Measurements from ENCODE around the gene SPPL3.
"Not testable (repeated sequence)": the region's sequence is repeated elsewhere in the genome, so short reads cannot be mapped to it uniquely, and the experiment has no call there.

SPPL3 gene

DNA sequence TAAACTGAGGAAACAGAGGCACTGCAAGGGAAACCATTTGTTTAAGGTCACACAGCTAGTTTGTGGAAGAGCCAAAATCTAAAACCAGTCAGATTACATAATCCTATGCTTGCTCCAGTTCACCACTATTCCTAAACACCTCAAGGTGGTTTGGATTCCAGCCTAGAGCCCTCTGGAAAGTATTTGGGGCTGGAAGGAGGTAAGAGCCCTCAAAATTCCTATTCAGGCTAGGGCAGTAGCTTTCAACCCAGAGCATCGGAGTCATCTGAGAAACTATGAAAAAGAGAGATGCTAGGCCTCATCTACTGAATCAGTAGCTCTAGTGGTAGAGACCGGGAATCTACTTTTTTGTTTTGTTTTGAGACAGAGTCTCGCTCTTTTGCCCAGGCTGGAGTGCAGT is 16.0 kb upstream of the SPPL3 start:
- no peak for DNase-seq (ENCODE audit: low read depth in 2 of 2)

GRCh38 chr12:120917748-120918147 is 13.6 kb upstream of the SPPL3 start:
- DNase-seq (ENCODE audit: low read depth in 2 of 2) = no peak

DNA sequence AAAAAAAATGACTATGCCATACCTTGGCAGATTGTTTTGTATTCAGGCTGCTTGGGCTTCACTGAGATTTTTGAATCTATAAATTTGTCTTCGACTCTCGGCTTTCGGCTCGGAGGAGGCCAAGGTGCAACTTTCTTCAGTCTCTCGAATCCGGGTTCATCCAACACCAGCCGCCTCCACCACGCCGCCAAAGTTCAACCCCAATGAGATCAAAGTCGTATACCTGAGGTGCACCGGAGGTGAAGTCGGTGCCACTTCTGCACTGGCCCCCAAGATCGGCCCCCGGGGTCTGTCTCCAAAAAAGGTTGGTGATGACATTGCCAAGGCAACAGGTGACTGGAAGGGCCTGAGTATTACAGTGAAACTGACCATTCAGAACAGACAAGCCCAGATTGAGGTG is 12.4 kb upstream of the SPPL3 start:
- no peak for DNase-seq (ENCODE audit: low read depth in 2 of 2)

DNA sequence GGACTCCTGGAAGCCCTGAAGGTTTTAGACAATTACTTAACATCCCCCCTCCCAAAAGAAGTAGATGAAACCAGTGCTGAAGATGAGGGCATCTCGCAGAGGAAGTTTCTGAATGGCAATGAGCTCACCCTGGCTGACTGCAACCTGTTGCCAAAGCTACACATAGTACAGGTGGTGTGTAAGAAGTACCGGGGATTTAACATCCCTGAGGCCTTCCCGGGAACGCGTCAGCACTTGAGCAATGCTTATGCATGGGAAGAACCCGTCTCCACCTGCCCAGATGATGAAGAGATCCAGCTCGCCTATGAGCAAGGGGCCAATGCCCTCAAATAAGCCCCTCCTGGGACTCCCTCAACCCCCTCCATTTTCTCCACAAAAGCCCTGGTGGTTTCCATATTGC is 10.6 kb upstream of the SPPL3 start:
- no peak for DNase-seq (ENCODE audit: low read depth in 2 of 2)

GRCh38 chr12:120909633-120910298 is 5.6 kb upstream of the SPPL3 start:
- no peak for DNase-seq (ENCODE audit: low read depth in 2 of 2)

GRCh38 chr12:120905856-120906384 is 1.8 kb upstream of the SPPL3 start:
- DNase-seq (ENCODE audit: low read depth in 2 of 2) = no peak

- peak in 1 of 2 donors; percentile 23 for DNase-seq (ENCODE audit: low read depth in 2 of 2)
Measured at GRCh38 chr12:120903412-120904196, 554 bp downstream of the SPPL3 start.

GRCh38 chr12:120902846-120903411 is 1.2 kb downstream of the SPPL3 start:
- DNase-seq (ENCODE audit: low read depth in 2 of 2) = no peak

DNA sequence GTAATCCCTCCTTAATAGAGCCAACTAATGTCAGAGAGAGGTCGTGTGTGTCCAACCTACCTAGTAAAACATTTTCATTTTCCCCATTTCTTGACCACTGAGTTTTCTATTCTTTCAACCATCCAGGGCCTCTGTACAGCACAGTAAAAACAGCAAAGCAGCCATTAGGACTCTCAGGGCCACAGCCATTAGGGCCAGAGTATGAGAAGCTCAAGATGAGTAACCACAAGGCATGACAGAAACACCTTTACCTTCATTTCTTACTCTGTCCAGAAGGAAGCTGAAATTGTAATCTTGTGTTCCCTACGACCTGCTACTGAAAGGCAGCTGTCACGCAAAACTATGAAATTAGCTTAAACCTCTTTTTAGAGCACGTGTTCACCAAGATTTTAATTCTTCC is 2.3 kb downstream of the SPPL3 start:
- no peak for DNase-seq (ENCODE audit: low read depth in 2 of 2)

GRCh38 chr12:120901101-120901500 is 3.1 kb downstream of the SPPL3 start:
- not testable (repeated sequence) for DNase-seq (ENCODE audit: low read depth in 2 of 2)

GRCh38 chr12:120895532-120895931 is 8.6 kb downstream of the SPPL3 start:
- no peak for DNase-seq (ENCODE audit: low read depth in 2 of 2)

GRCh38 chr12:120892265-120892664 is 11.9 kb downstream of the SPPL3 start:
- DNase-seq (ENCODE audit: low read depth in 2 of 2) = no peak

DNA sequence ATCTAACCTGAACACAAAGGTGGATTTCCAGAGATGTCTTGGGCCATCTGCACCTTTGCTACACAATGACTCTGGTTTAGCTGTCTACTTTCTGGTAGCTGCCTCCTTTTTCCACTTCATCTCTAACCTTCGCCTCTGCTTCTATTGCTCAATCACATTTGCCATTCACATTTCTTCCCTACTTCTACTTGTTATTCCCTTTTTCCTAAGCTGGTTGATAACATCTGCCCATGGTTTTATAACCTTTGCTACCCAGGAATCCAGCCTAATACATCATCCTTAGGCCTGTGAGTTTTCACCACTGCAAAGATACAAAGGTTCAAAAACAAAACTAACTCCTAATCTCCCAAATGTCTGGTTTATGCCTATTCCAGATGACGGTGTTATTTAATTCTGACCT is 13.2 kb downstream of the SPPL3 start:
- DNase-seq (ENCODE audit: low read depth in 2 of 2) = no peak

DNA sequence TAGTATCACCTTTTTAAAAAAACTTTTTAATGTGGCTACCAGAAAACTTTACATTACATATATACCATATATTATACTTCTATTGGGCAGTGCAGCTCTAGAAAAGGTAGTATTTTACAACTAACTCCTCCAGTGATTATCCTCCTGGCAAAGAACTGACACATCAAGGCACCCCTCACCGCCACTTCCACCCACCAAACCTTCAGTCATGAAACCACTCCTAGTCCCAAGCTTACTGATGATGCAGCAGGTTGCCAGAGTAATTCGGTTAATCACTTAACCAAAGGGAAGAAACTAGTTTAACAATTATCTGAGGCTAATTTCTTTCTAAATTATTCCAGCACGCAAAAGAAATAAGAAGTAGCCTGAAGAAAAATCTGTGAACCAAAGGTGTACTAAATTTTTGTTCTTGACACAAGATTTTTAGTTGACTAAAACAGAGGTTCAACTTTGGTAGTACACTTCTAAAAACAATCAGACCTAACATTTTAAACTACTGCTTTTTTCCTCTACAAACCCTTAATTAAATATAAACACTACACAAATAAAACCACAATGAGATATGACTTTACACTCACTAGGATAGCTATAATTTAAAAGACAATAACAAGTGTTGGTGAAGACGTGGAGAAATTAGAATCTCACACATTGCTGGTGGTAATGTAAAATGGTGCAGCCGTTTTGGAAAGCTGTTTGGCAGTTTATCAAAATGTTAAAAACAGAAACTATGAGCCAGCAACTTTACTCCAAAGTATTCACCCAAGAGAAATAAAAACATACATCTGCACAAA is 16.7 kb downstream of the SPPL3 start:
- DNase-seq (ENCODE audit: low read depth in 2 of 2) = no peak

- no peak for DNase-seq (ENCODE audit: low read depth in 2 of 2)
Measured at GRCh38 chr12:120886199-120887018, 17.7 kb downstream of the SPPL3 start.

- no peak for DNase-seq (ENCODE audit: low read depth in 2 of 2)
Measured at GRCh38 chr12:120885521-120885920, 18.6 kb downstream of the SPPL3 start.

GRCh38 chr12:120884644-120885043 is 19.5 kb downstream of the SPPL3 start:
- no peak for DNase-seq (ENCODE audit: low read depth in 2 of 2)

DNA sequence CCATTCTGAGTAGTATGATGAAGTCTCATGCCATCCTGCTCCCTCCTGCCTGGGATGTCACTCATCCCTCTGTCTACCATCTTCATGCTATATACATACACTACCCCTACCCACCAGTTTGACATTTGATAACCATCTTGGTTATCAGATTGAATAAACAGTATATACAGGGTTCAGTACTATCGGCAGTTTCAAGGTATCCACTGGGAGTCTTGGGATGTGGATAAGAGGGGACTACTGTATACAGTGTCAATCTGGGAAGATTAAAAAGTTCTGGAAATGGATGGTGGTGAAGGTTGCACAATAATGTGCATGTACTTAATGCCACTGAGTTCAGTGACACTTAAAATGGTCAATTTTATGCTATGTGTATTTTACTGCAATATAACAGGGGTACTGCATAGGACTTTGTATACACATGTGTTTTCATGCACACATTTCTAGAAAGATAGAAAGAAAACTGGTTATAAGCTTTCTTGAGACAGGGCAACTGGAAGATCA is 22.1 kb downstream of the SPPL3 start:
- no peak for DNase-seq (ENCODE audit: low read depth in 2 of 2)

DNA sequence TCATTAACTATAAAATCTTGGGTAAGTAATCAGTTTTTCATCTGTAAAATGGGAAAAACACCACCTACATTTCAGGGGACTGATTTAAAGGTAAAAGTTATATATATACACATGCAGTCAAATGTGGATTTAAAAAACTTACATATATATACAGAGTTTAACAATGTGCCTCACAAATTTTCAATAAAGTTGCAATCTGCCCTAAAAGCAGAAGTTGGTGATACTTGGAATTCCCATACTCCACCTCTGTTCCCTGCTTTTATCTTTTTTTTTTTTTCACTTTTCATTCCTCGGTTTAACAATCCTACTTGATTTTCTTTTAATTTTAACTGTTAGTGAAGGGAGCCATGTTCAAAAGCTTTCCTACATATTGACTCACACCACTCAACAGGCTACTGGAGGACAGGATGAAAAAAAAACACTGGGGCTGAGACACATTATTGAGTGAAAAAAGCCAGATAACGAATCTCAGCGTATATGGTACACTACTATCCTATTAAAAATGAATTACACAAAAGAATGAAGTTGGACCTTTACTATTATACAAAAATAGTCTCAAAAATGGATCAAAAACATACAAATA is 24.3 kb downstream of the SPPL3 start:
- DNase-seq (ENCODE audit: low read depth in 2 of 2) = no peak

DNA sequence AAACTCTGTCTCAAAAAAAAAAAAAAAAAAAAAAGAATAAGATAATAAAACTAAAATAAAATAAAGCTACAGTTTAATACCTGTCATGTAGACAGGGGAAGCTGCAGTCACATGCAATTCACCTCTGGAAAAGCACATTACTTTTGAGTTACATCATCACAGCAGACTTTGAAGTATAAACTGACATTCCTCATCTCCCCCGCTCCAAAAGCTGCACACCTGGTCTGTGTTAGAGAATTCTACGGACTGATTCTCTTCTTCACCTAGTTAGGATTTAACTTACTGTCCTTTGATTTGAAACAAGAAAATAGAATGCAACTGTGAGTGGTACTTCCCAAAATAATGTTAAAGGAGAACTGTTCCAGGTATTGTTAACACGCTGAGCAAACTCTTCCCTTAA is 25.1 kb downstream of the SPPL3 start:
- DNase-seq (ENCODE audit: low read depth in 2 of 2) = no peak

All from stimulated activated CD4-positive, alpha-beta T cell treated with anti-CD3 and anti-CD28 coated beads, Interleukin-1b, Interleukin-23, amount 100 ng/mL, for 1 hour (primary cell).